ENCODE data around the gene TRPV3. TPM values are rescaled to one million over a fixed set of nuclear protein-coding genes. Genes with fewer than 3 reads are reported as not detected.
"Not testable (repeated sequence)": the region's sequence is repeated elsewhere in the genome, so short reads cannot be mapped to it uniquely, and the experiment has no call there.

The TRPV3 gene
- polyA plus RNA-seq, 1 donor: 1.2 TPM

- DNase-seq: no peak
These were observed 15.9 kb upstream of the TRPV3 start for GRCh38 chr17:3573246-3574100.

GRCh38 chr17:3572231-3572630 lies 14.6 kb upstream of the TRPV3 start:
- DNase-seq: no peak

- no peak for DNase-seq
These were observed 13.7 kb upstream of the TRPV3 start for GRCh38 chr17:3571043-3571900.

GRCh38 chr17:3569534-3570137 lies 12.0 kb upstream of the TRPV3 start:
- DNase-seq: no peak

GRCh38 chr17:3566551-3566950 lies 8.9 kb upstream of the TRPV3 start:
- DNase-seq: no peak

GRCh38 chr17:3565143-3565542 lies 7.5 kb upstream of the TRPV3 start:
- no peak for DNase-seq

GRCh38 chr17:3564241-3564640 lies 6.6 kb upstream of the TRPV3 start:
- DNase-seq: not testable (repeated sequence)

GRCh38 chr17:3559270-3559645 lies 1.6 kb upstream of the TRPV3 start:
- DNase-seq: no peak

GRCh38 chr17:3558603-3559269 lies 1.1 kb upstream of the TRPV3 start:
- DNase-seq: no peak

GRCh38 chr17:3556916-3557767 lies 470 bp downstream of the TRPV3 start:
- no peak for DNase-seq

- no peak for DNase-seq
These were observed 1.2 kb downstream of the TRPV3 start for GRCh38 chr17:3556239-3556915.

- no peak for DNase-seq
These were observed 2.3 kb downstream of the TRPV3 start for GRCh38 chr17:3555189-3555796.

GRCh38 chr17:3554440-3554839 lies 3.2 kb downstream of the TRPV3 start:
- no peak for DNase-seq

GRCh38 chr17:3553419-3554401 lies 3.9 kb downstream of the TRPV3 start:
- DNase-seq: no peak

GRCh38 chr17:3552916-3553315 lies 4.7 kb downstream of the TRPV3 start:
- DNase-seq: no peak

- no peak for DNase-seq
These were observed 6.4 kb downstream of the TRPV3 start for GRCh38 chr17:3551189-3551588.

- no peak for DNase-seq
These were observed 7.9 kb downstream of the TRPV3 start for GRCh38 chr17:3549610-3550162.

GRCh38 chr17:3547628-3548027 lies 10.0 kb downstream of the TRPV3 start:
- DNase-seq: no peak

GRCh38 chr17:3546997-3547396 lies 10.6 kb downstream of the TRPV3 start:
- no peak for DNase-seq

All from hindlimb muscle (tissue), 1 donor.